Spinal cord (tissue), 4 donors: Measurements from ENCODE around the gene VSNL1. TPM values are rescaled to one million over a fixed set of nuclear protein-coding genes. Genes with fewer than 3 reads are reported as not detected.

Source experiments
- polyA plus RNA-seq, 2 donors: library from polyadenylated mRNA; unstranded; fragments of 120-200 nt; gene quantifications; one replicate each; pipeline ENCODE4 v1.2.1, GENCODE V29; 2013; ENCODE audit not compliant: insufficient read length in 2 of 2
- total RNA-seq, 2 donors: library from RNA; depleted of rRNA in 1 of 2; stranded (reverse); fragments of 120-200 nt in 1 of 2; fragments of >200 nt in 1 of 2; gene quantifications; one replicate each; pipeline versions ENCODE4 v1.2.3 to v1.2.4, GENCODE V29; 2013 to 2014

Gene VSNL1
- total and polyA plus RNA-seq, 4 donors = 58.6 to 423 (median 285) TPM

Other genes starting within 250 kb of the VSNL1 start
- under 1 TPM; 0.22 to 0.69 TPM for gene RAD51AP2, start 22.3 kb upstream of the VSNL1 start, total RNA-seq
- 1 to 10 TPM in 1 of 2 donors, under 1 TPM in 1; 0.74 to 1.1 TPM for gene RAD51AP2, start 22.3 kb upstream of the VSNL1 start, polyA plus RNA-seq
- 10 to 100 TPM; 28.1 to 31.5 TPM for gene SMC6, start 213.1 kb downstream of the VSNL1 start, total RNA-seq
- gene SMC6, start 213.1 kb downstream of the VSNL1 start, polyA plus RNA-seq = 10 to 100 TPM; 21.9 to 29.2 TPM
- gene GEN1, start 213.4 kb downstream of the VSNL1 start, total RNA-seq = 10 to 100 TPM in 1 of 2 donors, 1 to 10 TPM in 1; 8.4 to 15.6 TPM
- 10 to 100 TPM in 1 of 2 donors, 1 to 10 TPM in 1; 9.5 to 10.8 TPM for gene GEN1, start 213.4 kb downstream of the VSNL1 start, polyA plus RNA-seq